ENCODE measurements around the gene CYP26B1.

- TF ChIP-seq MAX (IDR thresholded peaks at IDR 0.05; ENCODE audit: insufficient read depth, insufficient read length) = no peak
- no peak for TF ChIP-seq POLR2A (IDR thresholded peaks at IDR 0.05; ENCODE audit: low read depth, low read length)
- TF ChIP-seq CTCF (IDR thresholded peaks at IDR 0.05; ENCODE audit: extremely low read depth in 1 of 2, insufficient read depth in 1 of 2, low read depth in 1 of 2, low read length in 2 of 2) = no peak
These were observed 63.1 kb downstream of the CYP26B1 start for GRCh38 chr2:72084584-72084976.
